GM18867 (cell line): Measurements from ENCODE around the gene SOAT2.
A peak's percentile ranks its signal among the peaks of the same experiment; 100 is the strongest.

Experiments
- ATAC-seq: cut with Tn5 transposase; IDR thresholded peaks from one replicate; pipeline ENCODE4 v1.9.1; 2021; ENCODE audit warnings: mild to moderate bottlenecking, moderate library complexity; ENCODE audit not compliant: unreplicated experiment

The SOAT2 gene

DNA sequence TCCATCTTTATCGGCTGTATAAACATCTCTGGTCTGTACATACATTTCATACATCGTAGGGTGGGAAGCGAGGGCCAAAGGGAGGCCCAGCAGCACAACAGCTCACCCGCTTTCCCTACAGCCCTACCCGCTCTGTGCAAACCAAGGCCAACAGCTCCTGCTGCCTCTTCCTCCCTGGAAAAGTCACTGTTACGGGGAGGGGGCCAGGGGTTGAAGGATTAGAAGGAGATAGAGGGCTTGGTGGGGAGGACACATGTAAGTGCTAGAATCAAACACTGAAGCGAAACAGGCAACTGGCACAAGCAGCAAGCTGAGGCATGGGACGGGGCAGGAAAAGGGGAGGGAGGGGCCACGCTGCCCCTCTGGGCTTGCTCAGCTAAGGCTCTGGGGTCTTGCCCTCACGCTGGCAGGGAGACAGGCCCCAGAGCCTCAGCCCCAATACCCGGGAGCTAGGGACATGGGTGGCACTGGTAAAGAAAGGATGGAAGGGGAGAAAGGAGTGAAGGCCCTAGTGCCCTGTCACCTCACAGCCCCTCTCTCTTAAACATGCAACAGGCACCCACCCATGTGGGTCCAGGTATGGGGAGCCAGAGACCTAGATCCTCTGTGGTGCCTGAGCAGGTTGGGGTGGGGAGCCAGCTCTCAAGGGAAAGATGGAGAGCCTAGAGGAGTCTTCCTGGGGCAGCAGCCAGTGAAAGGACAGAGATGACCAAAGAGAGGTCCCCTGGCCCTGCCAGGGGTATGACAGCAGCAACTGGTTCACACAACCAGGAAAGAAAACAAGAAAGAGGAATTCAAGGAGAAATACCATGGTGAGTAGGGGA lies 38.5 kb upstream of the SOAT2 start:
- no peak for ATAC-seq

DNA sequence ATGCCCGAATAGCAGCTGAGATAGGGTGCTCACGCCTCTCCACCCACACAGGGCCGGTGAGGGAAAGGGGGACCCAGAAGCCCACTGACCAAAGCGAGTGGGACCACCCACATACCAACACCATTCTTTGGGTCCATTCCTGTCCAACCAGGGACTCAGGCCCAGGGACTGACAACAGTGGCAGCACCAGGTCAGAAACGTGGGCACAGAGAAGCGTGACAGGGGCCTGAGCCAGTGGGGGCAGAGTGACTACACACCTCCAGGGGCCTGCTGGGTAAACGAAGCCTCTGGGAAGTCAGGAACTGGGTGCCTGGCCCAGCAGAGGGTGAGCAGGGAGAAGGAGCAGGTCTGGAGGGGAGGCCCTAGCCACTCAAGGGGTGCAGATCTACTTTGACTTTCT lies 37.8 kb upstream of the SOAT2 start:
- no peak for ATAC-seq

DNA sequence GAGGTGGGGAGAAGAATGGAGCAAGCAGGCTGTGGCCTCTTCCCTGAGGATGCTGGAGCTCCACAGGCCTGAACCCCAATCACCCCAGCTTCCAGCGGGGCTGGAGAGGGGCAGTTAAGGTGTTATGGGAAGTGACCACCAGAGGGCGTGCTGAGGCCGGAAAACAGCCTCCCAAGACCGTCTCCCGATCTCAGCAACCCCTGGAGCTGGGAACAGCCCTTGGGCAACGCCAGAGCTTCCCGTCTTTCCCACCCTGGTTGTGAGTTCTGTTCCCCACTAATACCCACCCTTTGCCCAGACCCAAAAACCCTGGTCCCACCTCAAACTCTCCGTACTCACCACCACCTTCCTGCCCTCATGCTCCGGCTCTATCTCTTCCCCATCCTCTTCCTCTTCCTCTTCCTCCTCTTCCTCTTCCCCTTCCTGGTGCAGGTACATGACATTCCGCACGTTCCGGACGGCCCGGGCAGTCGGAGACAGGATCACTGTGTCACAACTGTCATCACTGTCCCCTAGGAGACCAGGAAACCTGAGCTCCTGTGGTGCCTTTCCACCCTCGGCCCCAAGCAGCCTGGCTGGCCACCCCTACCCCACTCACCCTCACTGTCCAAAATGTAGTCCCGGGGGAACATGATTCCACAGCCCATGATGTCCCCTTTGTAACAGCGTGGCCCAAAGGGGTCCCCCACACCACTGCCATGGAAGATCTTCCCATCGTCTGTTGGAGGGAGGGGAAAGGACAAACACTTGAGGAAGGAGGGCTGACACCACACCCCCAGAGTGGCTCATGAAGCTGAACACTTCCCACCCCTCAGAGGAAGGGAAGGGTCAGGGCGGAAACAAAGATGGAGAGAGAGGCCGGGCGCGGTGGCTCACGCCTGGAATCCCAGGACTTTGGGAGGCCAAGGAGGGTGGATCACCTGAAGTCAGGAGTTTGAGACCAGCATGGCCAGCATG lies 37.0 kb upstream of the SOAT2 start:
- no peak for ATAC-seq

DNA sequence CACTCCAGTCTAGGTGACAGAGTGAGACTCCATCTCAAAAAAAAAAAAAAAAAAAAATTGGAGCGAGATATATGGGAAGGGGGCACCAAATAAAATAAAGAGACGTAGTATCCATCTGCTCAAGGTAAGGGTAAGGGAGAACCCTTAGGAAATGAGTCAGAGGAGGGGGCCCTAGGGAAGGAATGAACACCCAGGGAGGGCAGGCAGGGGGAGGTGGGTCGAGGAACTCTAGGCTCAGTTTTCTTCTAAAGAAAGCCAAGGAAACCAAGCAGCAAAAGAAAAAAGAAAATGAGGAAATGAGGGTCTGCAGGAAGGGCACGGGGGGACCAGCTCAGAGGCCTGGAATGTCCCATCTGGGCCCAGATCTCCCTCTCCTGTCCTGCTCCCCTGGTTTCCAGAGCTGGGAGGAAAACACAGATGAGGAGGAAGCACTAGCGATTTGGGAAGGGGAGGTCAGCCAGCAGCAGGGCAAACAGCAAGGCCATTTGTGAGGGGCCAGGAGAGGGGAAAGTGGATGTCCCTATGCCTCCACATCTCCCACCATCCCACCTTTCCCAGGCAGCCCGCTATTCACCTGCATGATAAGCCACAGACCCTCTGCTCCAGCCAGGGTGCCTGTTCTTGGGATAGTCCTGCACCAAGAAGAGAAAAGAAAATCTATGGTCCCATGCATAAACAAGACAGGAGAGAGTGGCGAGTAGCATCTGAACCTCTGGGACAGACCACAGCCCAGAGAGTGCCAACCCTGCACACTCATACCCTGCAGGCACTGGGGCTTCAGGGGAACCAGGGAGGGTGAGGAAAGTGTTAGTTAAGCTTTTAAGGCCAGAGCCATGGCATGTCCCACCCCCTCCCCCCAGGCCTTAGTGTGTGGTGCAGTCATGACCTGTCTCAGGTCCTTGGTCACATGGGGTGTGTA lies 36.0 kb upstream of the SOAT2 start:
- ATAC-seq, result no peak

DNA sequence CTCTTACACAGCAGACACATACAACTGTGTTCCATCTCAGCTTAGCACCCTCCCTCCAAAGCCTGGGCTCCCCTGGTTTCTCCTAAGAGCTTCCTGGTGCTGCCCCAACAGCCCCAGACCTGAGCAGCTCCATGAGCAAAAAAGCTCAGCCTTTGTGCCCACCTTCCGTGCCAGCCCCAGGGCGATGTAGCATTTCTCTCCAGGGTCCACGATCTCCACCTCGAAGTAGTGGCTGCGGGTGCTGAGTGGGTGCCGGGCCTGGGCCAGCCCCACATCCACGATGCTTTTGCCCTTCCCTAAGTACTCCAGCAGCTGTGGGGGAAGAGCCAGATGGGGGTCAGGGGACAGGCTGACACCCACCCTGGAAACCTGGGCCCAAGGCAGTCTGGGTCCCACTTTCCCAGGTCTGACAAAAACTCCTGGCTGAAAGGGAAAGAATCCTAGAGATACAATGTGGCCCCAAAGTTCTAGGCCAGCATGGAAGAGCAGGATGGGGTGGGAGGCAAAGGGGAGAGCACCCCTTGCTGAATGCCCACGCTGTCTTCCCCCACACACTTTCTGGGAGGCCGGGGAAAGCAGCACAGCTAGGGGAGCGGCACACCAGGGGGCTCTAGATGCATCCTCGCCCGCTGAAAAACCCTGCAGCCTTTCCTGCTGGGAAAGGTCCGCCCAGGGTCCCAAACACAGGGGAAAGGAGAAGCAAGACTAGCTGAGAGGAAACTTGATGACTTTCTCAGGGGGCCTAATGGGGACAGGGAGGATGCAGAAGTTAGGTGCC lies 35.1 kb upstream of the SOAT2 start:
- ATAC-seq, result no peak

DNA sequence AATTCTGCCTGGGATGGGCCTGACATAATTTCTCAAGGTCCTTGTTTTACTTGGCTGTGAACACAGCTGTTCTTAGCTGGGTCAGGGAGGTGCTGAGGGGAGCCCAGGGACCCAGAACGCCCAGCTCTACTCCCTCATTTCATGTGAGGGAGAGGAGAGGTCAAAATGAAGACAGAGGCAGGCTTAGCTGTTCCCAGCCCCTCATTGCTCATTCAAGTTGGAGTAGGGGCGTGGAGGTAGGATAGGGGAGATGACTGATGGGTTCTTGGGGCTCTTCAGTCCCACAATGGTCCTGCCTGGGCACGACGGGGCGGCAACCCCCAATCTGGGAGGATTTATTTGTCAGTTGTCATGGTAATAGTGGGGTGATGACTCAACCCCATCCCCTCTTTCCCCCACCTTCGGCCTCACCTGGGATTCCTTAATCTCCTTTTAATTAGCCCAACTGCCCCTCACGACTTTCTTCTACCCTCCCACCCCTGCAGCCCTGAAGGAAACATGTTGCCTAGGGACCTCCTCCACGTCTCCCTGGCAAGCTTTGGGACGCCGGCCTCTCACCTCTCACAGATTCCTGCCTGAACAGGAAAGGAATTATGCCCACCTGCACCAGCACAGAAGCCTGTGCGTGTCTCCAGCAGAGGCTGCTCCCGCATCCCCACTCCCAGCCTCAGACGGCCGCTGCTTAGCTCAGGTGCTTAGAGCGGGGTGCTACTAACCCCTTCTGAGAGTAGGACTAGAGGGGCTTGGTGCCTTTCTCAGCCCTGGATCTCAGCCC lies 34.3 kb upstream of the SOAT2 start:
- ATAC-seq, result no peak

DNA sequence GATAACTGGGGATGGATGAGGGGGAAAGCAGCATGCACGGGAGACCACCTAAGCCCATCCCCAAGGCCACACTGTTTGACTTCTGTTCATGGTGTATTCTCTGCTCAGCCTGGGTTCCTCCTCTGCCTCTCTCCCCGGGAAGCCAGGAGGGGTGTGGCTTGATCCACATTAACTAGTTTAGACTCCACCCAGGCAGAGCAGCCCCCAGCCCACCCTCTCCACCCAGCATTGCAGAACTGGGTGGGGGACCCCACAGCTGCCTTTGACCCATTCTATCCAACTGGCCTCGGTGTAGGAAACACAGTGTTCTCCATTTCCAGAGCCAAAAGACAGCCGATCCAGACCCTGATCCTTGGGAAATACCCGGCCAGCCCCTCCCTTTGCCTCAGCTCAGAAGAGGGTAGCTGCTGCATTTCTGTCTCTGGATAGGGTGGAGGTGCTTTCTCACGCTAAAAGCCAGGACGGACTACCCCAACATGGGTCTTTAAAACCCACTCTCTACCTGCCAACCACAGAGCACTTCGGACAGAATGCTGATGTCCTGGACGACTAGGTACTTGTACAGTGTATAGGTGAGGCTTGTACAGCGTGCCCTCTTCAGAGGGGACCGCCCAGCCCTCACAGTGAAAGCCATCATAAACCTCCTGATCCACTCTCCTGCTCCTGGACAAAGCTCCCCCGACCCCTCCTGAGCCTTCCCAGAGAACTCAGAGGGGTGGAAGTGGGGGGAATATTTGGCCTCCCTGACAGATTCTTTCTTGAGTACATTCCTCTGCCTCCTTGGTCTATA lies 33.5 kb upstream of the SOAT2 start:
- ATAC-seq, result no peak

DNA sequence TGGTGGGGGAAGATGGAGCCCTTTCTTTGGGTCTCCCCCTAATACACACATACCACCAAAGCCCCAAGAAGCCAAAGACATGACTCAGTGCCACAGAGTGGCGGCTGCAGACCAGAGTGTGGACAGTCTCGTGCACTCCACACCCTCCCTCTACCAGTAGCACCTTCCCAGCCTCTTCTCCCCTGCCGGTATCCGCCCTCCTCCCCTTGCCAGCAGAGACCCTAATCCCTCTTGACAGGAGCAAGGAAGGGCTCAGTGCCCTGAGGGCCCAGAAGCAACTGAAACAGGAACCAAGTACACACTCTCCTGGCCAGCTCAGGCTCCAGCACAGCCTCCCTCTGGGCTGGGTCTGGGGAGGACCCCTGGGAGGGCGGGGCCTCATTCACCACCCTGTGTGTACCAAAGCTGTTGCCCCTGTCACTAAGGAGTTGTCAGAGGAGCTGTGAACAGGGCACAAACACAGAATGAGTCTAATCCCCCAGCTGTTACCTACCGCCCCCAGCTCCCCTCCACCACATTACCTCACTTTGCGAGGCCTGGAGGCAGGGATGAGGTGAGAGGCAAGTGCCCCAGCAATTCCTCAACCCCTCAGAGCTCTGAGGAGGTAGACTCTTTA lies 32.3 kb upstream of the SOAT2 start:
- ATAC-seq, result no peak

DNA sequence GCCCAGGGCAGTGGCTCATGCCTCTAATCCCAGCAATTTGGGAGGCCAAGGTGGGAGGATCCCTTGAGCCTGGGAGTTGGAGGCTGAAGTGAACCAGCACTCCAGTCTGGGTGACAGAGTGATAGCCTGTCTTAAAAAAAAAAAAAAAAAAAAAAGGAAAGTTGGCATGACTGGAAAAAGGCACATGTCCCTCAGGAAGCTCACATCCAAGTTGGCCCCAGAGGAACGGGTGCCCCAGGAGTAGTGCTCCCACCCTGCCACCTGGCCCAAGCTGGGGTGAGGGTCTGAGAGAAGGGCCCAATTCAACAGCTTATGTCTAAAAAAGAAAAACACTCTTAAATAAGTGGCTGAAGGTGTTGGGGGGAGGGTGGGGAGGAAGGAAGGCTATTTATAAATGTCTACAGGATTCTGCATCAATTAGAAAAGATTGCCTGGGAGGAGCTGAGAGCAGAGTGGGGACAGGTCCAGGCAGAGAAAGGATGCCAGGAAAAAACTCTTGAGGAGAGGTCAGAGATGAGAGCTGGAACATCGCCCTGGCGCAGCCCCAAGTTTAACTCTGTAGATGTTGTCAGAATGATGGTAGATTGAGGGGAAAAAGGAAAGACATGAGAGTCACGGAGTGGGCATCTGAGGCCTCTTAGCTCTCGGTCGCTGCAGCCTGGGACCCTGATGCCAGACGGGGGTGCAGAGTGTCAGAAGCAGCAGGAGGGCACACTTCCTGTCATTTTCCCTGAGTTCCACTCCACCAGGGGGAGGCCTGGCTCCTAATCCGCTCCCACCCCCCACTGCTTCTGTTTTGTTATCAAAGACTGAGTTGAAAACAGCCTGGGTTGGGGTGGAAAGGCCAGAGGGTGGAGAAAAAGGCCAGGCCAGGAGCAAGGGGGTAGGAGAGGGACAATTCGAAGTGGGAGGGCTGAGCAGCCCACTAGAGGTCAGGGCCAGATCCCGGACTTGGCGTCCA lies 31.4 kb upstream of the SOAT2 start:
- no peak for ATAC-seq

DNA sequence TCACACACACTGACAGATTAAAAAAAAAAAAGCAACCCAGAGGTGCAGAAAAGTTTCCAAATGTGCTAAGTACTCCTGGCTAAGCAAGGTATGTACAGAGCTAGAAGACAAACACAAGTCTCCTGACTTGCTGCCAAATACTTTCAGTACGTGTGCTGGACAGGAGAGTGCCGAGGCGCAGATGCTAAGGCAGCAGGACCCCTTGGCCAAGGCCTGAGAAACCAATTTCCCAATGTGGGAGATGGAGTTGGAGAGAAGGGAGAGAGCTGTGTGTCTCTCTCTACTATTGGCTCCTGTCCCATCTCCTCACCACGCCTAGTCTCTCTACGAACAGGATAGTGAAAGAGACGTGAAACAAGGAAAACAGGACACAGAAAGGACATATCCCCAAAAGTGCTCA lies 29.4 kb upstream of the SOAT2 start:
- no peak for ATAC-seq

DNA sequence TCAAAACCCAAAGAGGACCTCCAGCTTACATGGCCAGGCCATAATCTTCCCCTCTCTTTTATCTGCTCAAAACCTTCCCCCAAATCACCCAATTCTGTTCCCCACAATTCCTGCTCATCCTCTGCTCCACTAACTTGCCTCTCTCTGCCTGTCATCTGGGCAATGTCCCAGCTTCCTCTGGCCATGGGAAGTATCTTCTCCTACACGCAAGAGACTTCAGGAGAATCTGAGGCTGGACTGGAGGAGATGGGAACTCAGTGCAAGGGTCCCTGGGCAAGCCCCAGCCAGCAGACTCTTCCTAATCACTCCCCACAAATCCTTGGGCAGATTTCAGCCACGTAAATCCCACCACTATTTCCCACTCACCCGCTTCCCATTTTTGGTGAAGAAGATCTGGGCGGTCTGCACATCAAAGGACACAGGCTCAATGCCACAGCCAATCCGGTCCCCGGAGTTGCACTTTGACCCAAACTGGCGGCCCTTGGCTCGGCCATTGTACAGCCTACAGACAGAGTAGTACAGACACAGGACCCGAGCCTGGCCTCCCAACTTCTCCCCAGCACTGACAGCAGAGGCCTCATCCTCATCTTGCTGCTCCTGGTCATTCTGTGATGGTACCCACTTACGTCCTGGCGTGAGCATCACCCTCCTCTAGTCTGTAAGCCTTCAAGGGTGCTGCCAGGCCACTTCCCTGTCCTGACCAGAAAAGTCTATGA lies 28.8 kb upstream of the SOAT2 start:
- ATAC-seq, result no peak

DNA sequence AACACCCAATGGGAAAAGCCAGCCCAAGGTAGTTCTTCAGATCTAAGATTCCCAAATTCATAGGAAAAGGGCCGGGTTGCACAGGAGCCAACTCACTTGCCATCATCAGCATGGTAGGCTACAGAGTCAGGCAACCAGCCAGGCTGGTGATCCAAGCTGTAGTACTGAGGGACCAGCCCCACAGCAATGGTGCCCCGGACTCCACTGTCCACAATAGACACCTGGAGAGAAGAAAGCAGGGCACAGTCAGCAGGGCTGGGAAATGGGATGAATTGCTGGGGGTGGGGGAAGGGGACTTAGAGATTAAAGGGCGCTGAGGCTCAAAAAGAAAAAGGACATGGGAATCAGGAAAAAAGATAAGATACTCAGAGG lies 28.3 kb upstream of the SOAT2 start:
- no peak for ATAC-seq

DNA sequence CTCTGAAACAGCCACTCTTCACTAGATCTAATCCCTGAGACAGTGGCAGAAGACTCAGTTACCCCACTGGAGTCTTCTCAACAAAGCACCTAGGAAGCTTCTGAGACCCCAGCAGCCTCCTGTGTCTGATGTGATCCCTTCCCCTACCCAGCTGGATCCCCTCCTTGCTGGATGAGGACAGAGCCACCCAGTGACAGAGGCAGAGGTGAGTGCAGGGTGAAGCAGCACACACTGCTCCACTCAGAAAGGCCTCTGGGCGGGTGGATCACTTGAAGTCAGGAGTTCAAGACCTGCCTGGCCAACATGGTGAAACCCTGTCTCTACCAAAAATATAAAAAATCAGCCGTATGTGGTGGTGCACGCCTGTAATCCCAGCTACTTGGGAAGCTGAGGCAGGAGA lies 26.8 kb upstream of the SOAT2 start:
- ATAC-seq, result no peak

DNA sequence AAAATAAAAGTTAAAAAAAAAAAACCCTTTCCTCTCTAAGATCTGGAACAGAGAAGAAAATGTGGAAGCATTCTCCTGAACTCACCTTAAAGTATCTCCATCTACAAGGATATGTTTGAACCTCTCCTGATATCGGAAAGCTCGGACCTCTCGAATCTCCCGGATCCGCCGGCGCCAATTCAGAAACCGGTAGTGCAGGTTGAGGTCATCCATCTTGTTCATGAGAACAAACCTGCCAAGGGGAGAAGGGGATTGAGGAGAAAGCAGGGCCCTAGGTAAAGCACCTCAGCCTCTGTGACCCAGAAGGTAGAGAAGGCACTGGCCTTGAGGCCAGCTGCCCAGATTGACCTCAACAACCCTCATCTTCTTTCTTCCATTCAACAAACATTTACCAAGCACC lies 26.3 kb upstream of the SOAT2 start:
- no peak for ATAC-seq

DNA sequence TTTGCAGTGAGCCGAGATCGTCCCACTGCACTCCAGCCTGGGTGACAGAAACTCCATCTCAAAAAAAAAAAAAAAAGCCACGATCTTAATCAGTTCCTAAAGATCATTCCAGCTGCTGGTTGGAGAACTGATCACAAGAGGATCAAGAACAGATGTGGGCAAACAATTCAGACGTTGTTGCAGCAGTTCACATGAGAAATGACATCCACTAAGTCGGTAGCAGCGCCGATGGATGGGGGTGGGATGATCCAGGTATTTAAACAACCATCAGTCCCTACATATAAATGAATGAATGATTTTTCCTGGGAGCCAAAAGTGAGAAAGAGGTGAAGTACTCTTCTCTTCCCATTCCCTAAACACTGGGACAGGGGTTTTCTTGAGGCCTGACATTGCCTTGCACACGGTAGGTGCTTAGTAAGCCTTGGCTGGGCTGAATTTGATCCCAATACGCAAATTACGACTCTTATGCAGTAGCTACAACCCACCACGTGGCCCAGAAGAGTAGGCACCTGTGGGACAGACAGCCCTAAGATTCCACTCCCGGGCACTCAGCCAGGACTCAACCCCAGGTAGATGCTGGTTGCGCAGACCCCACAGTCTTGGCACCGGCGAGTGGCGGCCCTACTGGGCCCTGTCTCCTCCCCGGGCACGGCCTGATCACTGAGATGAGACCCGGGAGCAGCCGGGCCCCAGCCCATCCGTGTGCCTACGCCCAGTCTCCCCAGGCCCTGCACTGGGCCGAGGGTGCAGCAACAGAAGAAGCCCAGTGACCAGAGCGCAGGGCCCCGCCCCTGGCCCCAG lies 24.7 kb upstream of the SOAT2 start:
- ATAC-seq, result peak; percentile 23
